Posterior cingulate gyrus (tissue), 11 donors: Measurements from ENCODE around the gene FRS2.
"Not testable (repeated sequence)": the region's sequence is repeated elsewhere in the genome, so short reads cannot be mapped to it uniquely, and the experiment has no call there.

Source experiments
- DNase-seq, 10 donors: peaks; one replicate each; pipeline versions ENCODE4 v3.0.0 to v3.0.0-alpha.2; 2020 to 2021; ENCODE audit warnings: mixed read lengths in 3 of 10
- intact Hi-C: fragments of 100-400 bp; cut with DNase I; formaldehyde crosslinking; loops from one replicate; pipeline ENCODE4 v1.15.1; 2023

Gene FRS2, protein sequence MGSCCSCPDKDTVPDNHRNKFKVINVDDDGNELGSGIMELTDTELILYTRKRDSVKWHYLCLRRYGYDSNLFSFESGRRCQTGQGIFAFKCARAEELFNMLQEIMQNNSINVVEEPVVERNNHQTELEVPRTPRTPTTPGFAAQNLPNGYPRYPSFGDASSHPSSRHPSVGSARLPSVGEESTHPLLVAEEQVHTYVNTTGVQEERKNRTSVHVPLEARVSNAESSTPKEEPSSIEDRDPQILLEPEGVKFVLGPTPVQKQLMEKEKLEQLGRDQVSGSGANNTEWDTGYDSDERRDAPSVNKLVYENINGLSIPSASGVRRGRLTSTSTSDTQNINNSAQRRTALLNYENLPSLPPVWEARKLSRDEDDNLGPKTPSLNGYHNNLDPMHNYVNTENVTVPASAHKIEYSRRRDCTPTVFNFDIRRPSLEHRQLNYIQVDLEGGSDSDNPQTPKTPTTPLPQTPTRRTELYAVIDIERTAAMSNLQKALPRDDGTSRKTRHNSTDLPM

DNA sequence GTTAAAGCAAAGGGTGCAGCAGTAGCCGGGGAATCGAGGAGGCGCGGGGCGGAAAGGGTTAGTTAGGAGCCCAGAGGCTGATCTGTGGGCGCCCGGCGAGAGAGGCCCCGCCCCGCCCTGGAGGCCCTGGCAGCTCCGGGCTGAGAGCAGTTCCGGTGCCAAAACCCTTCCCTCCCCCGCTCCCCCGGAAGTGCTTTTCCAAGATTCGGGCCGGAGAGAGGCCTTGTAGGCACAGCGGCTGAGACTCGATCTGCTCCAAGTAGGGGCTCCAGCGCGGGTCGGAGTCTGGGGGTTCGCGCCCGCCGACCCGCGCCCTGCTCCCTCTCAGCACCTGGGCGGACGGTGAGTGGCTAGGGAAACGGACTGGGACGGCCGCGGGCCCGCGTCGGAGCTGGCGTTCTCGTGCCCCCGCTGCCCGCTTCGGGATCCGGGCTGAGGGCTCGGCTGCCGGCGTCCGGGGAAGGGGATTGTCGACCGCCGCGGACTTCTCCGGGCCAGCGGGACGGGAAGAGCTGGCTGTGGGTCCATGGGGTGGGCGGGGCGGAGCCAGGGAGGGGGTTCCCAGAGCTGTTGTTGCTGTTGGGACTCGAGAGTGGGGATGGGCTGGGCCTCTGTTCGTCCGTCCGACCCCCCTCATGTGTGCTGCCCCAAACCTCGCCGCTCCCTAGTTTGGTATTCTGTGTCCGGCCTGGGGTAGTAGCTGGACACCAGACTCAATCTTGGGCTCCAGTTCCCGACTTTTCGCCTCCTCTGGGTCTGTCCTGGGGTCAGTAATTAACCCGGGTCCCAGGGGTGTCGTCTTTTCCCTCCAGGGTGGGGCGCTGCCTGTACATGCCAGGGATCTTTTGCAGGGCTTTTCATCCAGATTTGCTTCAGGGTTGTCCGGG is at the start of gene FRS2:
Gene FRS2 (plus strand): TSS at position 200 of the 887 bp plus-strand sequence. CDS start 98,643 bp downstream, outside the sequence.
- DNase-seq: peak; percentile 92 to 99 (median 96)
- intact Hi-C loops: loop anchor here (10.0 kb wide), 1 partner anchor 94 kb away; no protein-coding TSS in a partner anchor

DNA sequence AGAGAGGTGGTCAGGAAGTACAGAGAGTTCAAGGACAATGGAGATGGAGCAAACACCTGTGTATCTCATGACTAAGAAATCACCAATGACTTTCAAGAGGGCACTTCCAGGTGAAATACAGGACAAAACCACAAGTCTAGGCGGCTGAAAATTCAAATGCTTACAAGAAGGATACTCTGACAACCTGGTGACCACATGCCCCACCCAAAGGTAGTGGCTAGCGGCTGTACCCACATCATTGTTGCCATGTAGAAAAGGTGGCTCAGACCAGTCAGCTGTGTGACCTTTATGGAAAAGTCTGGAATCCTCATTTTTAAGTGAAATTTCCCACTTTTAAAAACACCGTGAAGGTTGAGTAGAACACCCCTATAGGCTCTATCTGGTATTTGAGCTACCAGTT is 48.6 kb upstream of the FRS2 start:
- DNase-seq: no peak
- intact Hi-C loops: no loop called here

DNA sequence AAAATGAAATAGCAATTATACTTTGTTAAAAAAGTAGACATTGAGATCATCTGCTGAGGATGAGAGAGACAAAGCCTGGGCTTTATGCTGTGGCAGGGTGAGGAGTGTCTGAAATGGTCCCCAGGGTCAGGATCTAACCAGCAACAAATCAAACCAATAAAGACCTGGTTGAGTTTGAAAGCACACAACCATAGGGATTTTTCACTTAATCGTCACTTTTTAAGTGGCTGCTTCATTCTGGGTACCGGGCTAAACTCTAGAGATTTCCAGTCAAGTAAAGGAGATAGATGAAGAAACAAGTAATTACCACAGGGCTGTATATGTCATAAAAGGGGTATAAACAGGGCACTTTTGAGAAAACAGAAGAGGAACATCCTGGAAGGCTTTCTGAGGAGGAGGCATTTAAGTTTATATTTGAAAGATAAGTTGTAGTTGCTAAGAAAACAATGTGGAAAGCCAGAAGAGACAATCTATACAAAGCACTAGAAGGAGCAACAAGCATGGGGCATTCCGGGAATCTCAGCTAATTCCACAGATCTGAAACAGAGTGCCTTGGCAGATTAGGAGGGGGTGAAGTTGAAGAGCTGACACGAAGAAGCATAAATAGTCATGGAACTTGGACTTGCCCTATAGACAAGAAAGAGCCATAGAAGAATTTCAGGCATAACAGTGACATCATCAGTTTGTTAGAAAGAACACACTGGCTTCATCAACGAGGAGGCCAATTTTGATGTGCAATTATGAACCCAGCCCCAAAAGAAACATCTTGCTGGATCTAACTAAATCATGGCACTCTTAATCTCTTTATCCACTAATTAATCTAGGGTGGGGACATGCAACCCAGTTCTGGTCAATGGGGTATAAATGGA is 46.9 kb upstream of the FRS2 start:
- intact Hi-C loops: no loop called here
- DNase-seq: no peak

DNA sequence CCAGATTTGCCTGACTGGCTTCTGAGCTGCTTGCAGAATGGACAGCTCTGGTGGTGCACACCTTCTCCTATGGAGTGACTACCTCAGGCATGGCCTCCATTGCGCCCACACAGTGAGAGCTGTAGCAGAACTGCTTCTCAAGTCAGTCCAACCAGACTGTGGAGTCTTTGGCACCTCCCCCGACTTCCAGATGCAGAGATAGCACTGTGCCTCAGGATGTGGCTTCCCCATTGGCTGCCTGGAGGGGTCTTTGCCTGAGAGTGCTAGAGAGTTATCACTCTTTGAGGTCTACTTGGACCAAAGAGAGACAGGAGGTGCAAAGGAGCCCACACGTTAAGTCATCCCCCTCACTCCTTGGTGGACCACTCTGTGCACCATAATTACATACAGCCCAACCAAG is 44.8 kb upstream of the FRS2 start:
- intact Hi-C loops: no loop called here
- no peak for DNase-seq

DNA sequence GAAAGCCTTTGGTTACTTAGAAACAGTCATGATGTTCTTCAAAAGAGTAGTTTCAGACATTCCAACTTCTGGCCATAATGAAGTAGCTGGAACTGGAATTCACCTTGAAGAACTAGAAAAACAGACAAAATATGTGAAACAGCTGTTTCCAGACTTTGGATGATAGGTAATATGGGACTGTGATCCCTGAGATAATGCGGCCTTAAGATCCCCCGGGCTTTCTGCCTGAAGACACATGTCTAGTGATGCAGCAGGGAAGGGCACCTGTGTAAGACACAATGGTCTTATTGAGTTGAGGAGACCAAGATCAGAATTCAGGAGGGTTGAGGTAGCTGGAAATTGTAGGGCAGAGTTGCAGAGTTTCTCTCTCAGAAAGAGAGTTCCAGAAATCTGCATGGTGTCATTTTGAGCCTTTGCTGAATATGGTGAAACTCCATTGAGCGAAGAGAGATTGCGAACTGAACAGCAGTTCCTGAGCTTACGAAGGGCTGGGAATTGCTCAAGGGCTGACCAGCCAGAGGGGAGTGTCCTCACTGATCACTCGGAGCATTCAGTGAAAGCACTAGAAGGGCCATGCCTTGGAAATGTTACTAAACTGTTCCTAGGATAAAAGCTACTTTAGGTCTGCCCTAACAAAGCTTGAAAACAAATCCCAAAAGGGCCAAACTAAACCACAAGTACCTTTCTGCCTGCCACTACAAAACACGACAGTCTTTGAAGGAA is 41.7 kb upstream of the FRS2 start:
- DNase-seq: no peak
- intact Hi-C loops: no loop called here

DNA sequence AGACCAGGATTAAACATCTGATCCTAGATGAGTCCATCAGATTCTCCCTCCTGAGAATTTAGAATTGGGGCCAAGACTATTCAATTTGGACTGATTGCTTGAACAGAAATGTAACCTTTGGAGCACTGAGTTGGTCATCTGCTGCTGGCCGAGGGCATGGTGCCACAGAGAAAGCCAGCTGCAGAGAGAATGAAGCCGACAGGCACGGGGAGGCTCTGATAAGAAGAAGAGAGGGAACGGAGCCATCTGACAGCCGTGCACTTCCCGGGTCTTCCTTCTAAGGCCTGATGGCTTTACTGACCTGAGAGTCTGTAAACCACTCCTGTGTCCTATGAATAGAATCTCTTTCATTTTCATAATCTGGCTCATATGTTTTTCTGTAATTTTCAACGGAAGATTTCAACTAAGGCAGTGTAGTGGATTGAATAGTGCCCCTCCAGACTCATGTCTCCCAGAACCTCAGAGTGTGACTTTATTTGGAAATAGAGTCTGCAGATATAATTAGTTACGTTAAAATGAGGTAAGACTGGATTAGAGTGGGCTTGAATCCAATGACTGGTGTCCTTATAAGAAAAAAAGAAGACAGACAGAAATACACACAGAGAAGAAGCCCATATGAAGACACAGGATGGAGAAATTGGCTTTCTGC is 39.1 kb upstream of the FRS2 start:
- DNase-seq: peak in 4 of 10 donors; percentile 7 to 88 (median 45)
- intact Hi-C loops: no loop called here

DNA sequence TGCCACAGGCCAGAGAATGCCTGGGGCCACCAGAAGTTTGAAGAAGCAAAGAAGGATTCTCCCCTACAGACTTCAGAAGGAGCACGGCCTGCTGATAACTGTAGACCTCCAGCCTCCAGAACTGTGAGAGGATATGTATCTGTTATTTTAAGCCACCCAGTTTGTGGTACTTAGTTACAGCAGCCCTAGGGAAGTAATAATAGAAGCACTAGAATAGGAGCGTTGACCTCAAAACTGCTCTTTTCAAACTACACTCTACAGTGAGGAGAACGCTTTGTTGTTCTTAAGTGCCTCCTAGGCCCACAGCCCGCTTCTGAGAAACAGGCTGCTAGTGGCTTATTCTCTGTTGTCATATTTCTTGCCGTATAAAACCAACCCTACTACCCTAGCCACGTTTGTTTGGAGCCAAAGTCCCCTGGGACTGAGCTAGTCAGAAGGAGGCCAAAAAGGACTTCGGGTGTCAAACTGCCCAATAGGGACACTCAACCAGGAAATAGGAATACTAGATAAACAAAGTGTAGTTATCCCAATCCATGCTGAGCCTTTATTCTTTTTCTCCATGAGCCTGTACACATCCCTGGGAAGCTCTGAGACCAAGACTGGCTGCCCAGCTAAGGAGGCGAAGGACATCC is 38.5 kb upstream of the FRS2 start:
- intact Hi-C loops: no loop called here
- no peak for DNase-seq

DNA sequence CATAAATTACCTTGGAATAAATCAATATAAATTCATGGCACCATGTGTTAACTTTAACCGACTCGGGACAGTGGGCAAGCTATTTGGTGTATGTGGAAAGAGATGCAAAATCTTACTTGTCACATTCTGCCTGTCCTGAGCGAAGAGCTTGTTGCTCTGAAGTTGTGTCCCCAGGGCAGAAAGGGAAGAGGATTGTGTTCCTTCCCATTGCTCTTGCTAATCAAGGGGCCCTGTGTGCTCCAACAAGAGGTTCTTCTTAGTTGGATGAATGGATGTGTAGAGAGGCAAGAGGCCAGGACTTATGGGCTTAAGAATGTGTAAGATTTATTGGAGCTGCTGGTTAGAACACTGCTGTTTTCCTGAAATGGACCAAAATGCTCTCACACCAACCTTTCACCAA is 36.5 kb upstream of the FRS2 start:
- DNase-seq: no peak
- intact Hi-C loops: no loop called here

DNA sequence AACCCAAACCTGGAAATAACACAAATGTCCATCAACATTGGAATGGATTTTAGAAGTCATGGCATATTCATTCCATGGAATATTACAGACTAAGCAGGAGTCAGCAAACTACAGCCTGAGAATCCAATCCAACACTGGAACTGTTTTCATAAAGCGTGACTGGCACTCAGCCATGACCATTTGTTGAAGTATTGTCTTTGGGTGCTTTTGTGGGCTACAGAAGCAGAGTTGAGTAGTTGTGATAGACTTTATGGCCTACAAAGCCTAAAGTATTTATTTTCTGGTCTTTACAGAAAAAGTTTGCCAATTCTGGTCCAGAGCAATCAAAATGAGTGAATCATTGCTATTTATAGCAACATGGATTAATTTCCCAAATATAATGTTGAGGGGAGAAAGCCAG is 34.5 kb upstream of the FRS2 start:
- no peak for DNase-seq
- intact Hi-C loops: no loop called here

DNA sequence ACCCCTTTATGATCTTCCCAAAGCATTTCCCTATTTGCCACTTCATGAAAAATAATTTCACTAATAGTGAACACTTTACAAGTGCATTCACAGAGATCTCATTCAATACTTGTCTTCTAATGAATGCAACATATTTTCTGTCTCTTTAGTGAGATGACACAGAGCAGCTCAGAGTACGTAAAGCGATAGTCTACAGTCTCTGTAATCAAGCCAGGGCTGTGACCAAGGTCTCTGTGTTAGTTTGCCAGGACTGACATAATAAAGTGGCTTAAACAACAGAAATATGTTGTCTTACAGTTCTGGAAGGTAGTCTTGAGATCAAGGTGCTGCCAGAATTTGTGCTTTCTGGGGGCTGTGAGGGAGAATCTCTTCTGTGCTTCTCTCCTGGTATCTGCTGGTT is 33.1 kb upstream of the FRS2 start:
- DNase-seq: no peak
- intact Hi-C loops: no loop called here

DNA sequence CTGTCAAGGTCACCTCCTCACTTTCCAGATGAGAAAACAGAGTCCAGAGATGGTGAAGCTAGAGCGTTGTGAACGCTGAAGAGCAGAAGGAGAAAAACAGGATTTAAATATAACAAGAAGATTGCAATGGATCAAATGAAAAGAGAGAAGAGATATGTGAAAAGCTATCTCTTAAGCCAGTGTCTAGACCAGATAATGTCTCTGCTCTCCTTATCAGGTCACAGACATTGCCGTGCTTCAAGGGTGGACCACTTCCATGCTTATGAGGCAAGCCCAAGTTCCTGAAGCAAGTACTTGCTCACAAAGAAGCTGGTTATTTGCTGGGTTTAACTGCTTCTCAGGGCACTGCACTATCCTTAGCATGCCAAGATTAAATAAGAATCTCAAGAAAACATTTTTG is 31.6 kb upstream of the FRS2 start:
- intact Hi-C loops: no loop called here
- DNase-seq: no peak

DNA sequence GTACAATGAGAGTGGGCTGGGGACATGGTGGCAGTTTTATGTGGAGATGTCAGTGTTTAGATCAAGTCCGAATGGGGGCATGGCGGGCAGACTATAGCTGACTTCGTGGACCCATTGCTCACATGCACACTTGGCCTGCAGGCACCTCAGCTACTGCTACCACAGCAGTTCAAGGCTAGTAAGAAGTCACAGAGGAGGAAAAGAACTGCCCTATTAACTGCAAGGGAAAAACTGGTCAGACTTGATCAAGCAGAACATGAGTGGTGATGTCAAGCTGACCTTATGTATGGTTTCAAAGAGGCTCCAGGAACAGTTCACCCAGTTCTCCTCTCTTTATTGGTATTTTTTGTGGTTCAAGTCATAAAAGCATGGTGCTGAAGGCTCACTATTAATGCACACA is 30.2 kb upstream of the FRS2 start:
- DNase-seq: no peak
- intact Hi-C loops: no loop called here

DNA sequence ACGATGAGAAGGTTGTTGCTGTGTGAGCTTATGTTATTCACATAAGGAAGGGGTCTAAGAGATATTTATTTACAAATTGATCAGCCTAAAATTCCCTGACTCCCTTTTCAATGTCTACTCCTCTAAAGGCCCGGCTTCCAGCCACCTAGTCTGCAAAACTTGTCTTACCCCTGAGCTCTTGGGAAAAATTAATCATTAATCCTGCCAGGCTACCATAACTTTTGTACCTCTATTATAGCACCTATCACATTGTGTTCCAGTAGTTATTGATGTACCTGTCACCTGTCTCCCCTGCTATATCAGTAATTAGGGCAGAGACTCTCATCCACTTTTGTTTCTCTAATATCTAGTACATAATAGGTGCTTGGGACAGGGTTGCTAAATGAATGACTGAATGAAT is 29.3 kb upstream of the FRS2 start:
- no peak for DNase-seq
- intact Hi-C loops: no loop called here

DNA sequence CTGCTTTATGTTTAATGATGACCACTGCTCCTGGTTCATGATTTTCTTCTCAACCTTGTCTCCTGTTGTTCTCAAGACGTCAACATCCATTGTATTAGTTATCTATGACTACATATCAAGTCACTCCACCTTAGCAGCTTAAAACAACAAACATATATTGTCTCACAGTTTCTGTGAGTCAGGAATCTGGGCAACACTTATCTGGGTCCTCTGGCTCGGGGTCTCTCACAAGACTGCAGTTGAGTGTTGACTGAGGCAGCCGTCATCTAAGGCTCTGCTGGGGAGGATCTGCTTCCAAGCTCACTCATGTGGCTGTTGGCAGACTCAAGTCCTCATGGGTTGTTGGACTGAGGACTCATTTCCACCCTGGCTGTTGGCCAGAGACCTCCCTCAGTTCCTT is 27.3 kb upstream of the FRS2 start:
- DNase-seq: no peak
- intact Hi-C loops: no loop called here

DNA sequence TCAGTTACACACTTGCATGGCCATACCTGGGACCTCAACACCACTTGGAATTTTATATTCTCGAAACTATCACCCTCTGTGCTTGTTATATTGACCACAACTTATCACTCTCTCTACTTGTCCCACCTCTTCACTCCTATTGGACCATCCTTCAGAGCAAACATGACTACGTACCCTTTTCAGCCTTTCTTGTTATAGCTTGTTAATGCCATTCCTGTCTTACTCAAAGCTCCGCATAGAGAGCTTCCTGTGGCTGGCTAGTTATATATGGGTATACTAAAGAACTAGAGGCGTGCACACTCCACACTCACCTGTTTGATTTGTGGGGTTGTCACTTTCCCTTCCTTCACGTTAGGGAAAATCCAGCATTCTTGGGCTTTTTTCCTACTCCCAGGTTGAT is 26.3 kb upstream of the FRS2 start:
- DNase-seq: no peak
- intact Hi-C loops: no loop called here

DNA sequence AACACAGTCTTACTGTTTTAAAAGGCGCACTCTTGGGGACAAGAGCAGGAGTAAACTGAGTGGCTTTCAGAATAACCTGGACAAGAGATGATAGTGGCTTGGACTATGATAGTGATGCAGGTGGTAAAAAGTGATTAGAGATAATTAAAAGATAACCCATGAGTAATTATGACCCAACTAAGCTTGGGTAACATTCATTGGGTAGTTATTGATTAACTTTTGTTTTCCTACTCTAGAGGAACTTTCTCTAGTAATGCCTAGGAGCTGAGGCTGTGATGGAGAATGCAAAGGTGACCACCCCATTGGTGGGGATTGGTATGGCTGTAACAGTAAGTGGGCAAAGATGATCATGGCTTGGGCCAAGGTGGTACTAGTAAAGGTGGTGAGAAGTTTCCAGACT is 22.3 kb upstream of the FRS2 start:
- intact Hi-C loops: no loop called here
- no peak for DNase-seq

DNA sequence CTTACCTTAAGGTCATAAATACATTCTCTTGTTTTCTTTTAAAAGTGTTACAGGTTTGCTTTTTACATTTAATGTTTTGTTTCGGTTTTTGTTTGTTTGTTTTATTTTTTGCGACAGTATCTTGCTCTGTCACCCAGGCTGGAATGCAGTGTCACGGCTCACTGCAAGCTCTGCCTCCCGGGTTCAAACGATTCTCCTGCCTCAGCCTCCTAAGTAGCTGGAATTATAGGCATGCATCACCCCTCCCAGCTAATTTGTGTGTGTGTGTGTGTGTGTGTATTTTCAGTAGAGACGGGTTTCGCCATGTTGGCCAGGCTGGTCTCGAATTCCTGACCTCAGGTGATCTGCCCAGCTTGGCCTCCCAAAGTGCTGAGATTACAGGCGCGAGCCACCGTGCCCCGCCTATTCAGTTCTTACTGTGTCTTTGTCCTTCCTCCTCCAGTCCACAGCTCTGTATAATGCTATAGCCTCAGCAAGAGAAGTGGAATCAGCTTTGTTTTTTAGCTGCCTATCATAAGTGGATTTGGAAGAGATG is 17.5 kb upstream of the FRS2 start:
- intact Hi-C loops, DNase-seq: not testable (repeated sequence)

DNA sequence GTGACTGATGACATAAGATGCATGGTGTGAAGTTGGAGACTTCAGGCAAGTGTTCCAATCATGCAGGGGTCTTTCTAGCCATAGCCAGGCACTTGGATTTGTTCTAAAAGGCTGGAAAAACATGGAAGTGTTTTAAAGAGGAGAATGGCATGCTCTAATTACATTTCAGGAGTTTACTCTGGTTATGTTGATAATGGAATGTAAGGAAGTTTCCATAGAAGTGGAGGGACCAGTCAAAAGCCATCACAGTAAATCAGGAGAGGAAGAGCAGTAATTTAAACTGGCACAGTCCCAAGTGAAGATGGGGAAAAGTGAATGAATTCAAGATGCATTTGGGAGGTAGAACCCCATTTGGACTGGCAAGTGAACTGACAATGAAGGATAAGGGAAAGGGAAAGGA is 13.9 kb upstream of the FRS2 start:
- intact Hi-C loops: no loop called here
- no peak for DNase-seq

DNA sequence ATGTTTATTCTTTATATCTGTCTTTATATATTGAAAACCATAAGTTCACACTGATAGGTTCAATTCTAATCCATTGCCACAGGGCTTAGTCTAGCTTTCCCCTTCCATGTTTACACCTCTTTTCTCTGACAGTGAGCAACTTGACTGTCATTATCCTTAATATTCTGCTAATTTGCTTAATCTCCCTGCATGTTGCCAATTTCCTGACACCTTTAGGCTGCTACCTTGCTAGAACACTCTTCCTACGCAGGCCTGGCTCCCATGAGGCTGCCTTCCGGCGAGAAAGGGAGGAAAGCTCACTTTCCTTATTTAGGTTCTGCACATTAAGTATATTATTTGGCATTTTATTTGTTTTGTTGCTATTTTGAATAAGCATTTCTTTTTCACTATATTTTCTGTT is 12.8 kb upstream of the FRS2 start:
- intact Hi-C loops: no loop called here

More for the DNA sequence above, 12.8 kb upstream of the FRS2 start:
- no peak for DNase-seq
